Heart right ventricle (tissue), 16 donors: Measurements from ENCODE around the gene SCYGR4. TPM values are rescaled to one million over a fixed set of nuclear protein-coding genes. Genes with fewer than 3 reads are reported as not detected.
"Not testable (repeated sequence)": the region's sequence is repeated elsewhere in the genome, so short reads cannot be mapped to it uniquely, and the experiment has no call there.

Experiments used
- ATAC-seq, 8 donors: fragments of 200-7000 bp; cut with Tn5 transposase; one replicate each; pipeline ENCODE4 v1.9.1; 2020; ENCODE audit warnings: mild to moderate bottlenecking in 8 of 8, moderate library complexity in 8 of 8, moderate number of reproducible peaks in 1 of 8
- DNase-seq, 2 donors: peaks; one replicate each; pipeline ENCODE4 v3.0.0-alpha.2; 2020
- H3K27ac ChIP-seq, 10 donors: fragments of 200-600 bp; sonication (generic) in 2 of 10; one replicate each; pipeline versions ENCODE4 v1.5.0 to v1.8.0; 2020 to 2022; ENCODE audit warnings: mild to moderate bottlenecking in 3 of 10
- H3K27me3 ChIP-seq, 7 donors: fragments of 200-600 bp; one replicate each; pipeline ENCODE4 v1.8.0; 2021 to 2022; ENCODE audit warnings: mild to moderate bottlenecking in 2 of 7
- H3K36me3 ChIP-seq, 9 donors: fragments of 200-600 bp; sonication (generic) in 1 of 9; one replicate each; pipeline versions ENCODE4 v1.5.0 to v1.8.0; 2020 to 2022; ENCODE audit warnings: mild to moderate bottlenecking in 2 of 9
- H3K4me1 ChIP-seq, 9 donors: fragments of 200-600 bp; sonication (generic) in 1 of 9; one replicate each; pipeline versions ENCODE4 v1.5.0 to v1.8.0; 2020 to 2022; ENCODE audit warnings: mild to moderate bottlenecking in 4 of 9
- H3K4me3 ChIP-seq, 10 donors: fragments of 200-600 bp; sonication (generic) in 2 of 10; one replicate each; pipeline versions ENCODE4 v1.5.0 to v1.8.0; 2020 to 2022; ENCODE audit warnings: mild to moderate bottlenecking in 7 of 10, moderate library complexity in 2 of 10
- H3K9me3 ChIP-seq, 11 donors: fragments of 200-600 bp in 10 of 11; sonication (generic) in 2 of 11; one replicate each; pipeline versions ENCODE4 v1.5.0 to v1.8.0; 2013 to 2022; ENCODE audit warnings: mild to moderate bottlenecking in 2 of 11, control low read depth in 1 of 11, moderate library complexity in 1 of 11
- WGBS, 2 donors: extraction: QIAGEN DNeasy Blood & Tissue Kit; methylation state at CpG; one replicate each; pipeline ENCODE4 v1.1.7; 2013; ENCODE audit warnings: inconsistent platforms in 1 of 2; 5-methylcytosine and 5-hydroxymethylcytosine counted together
- intact Hi-C, 10 donors: fragments of 100-400 bp; cut with DNase I; formaldehyde crosslinking; loops; one replicate each; pipeline versions ENCODE4 v1.11.1 to v1.14.2; 2022
- polyA plus RNA-seq, 2 donors: library from polyadenylated mRNA; stranded (reverse); fragments of 200-250 nt; gene quantifications; one replicate each; pipeline ENCODE4 v1.2.3, GENCODE V29; 2013
- total RNA-seq, 10 donors: library from RNA; stranded (reverse); fragmentation: NEBNext Ultra II Directional in 3 of 10; extraction: Animal tissue kit (Norgen Biotek cat#: 25700) in 3 of 10; gene quantifications; one replicate each; pipeline versions ENCODE4 v1.2.1 to v1.2.4, GENCODE V29; 2021 to 2023
- TF ChIP-seq, protein P1 (sequence below), 9 donors: fragments of 200-600 bp; sonication (generic) in 2 of 9; IDR thresholded peaks; one replicate each; pipeline versions ENCODE4 v1.5.0 to v1.8.0; 2021 to 2022; ENCODE audit warnings: antibody characterized with exemption in 9 of 9, mild to moderate bottlenecking in 5 of 9, moderate library complexity in 1 of 9
- donor health status: Arrhythmogenic right ventricular cardiomyopathy.
- donor health status: ischemic (EF 13 %, LVEDD 7.1; RV severe dilation, severe dysfunction).
- donor health status: healthy with polysubstance abuse.
- donor health status: DM: no; HTN: yes; CAD: no.
- donor health status: DM: no; HTN: no; CAD: no.
- donor health status: ischemic (EF 25% LVEDD 6.9; RV normal size, moderate dysfunction).
- donor health status: ischemic (EF 25% LVEDD 5.7; RV mildly dilated, moderate dysfunction).
- donor health status: healthy.
- donor health status: DM: yes; HTN: yes; CAD: no.
- donor health status: Ischemic cardiomyopathy.
- donor health status: ischemic (EF 35%, LVEDD 5.7; RV mildly dilated, moderate dysfunction).
- donor health status: nonischemic (EF 11% LVEDD 7.7; RV severe dilation, severe dysfunction).
- donor health status: DM: yes; HTN: yes; CAD: no.
- donor health status: PGD.
- donor health status: ischemic (EF 29% LVEDD 5.4; RV normal size, mild dysfunction).
- donor health status: nonischemic (EF 23%, LVEDD 6.1; RV moderate dilation, normal function).

SCYGR4 gene
- total and polyA plus RNA-seq, 12 donors: not detected

DNA sequence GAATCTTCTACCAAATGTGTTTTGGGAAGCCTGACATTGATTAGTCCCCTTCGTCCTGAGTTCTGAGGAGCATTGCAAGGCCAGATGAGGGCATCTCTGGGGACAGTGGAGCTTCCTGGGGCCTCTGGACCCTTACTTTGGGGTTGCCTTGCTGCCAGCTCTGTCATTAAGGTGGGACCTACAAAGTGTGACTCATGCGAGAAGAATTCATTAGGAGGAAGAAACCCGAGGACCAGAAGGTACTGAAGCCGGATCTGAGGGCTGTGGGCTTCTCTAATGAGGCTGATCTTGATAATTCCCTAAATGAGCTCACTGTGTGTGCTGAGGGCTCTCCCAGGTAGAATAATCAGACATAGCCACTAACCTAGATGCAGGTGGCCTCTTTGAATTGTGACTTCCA is 19.3 kb upstream of the SCYGR4 start:
- no peaks in the 10 kb centered on the region for H3K36me3 ChIP-seq
- no peaks in the 10 kb centered on the region for H3K9me3 ChIP-seq
- H3K4me3 ChIP-seq: no peak overlapping the region
- intact Hi-C loops: no loop called here
- H3K27ac ChIP-seq: no peak overlapping the region
- no peak for DNase-seq
- WGBS, 2 donors: 55 to 57% methylated on average over 4 of the region's 4 CpGs
- TF ChIP-seq, protein P1, sequence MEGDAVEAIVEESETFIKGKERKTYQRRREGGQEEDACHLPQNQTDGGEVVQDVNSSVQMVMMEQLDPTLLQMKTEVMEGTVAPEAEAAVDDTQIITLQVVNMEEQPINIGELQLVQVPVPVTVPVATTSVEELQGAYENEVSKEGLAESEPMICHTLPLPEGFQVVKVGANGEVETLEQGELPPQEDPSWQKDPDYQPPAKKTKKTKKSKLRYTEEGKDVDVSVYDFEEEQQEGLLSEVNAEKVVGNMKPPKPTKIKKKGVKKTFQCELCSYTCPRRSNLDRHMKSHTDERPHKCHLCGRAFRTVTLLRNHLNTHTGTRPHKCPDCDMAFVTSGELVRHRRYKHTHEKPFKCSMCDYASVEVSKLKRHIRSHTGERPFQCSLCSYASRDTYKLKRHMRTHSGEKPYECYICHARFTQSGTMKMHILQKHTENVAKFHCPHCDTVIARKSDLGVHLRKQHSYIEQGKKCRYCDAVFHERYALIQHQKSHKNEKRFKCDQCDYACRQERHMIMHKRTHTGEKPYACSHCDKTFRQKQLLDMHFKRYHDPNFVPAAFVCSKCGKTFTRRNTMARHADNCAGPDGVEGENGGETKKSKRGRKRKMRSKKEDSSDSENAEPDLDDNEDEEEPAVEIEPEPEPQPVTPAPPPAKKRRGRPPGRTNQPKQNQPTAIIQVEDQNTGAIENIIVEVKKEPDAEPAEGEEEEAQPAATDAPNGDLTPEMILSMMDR (IDR thresholded peaks at IDR 0.05): no peak
- H3K27me3 ChIP-seq: peaks cover 0 to 7% (median 0%) of the 10 kb centered on the region in 7 donors
- no peaks in the 10 kb centered on the region for H3K4me1 ChIP-seq
- ATAC-seq: no peak

DNA sequence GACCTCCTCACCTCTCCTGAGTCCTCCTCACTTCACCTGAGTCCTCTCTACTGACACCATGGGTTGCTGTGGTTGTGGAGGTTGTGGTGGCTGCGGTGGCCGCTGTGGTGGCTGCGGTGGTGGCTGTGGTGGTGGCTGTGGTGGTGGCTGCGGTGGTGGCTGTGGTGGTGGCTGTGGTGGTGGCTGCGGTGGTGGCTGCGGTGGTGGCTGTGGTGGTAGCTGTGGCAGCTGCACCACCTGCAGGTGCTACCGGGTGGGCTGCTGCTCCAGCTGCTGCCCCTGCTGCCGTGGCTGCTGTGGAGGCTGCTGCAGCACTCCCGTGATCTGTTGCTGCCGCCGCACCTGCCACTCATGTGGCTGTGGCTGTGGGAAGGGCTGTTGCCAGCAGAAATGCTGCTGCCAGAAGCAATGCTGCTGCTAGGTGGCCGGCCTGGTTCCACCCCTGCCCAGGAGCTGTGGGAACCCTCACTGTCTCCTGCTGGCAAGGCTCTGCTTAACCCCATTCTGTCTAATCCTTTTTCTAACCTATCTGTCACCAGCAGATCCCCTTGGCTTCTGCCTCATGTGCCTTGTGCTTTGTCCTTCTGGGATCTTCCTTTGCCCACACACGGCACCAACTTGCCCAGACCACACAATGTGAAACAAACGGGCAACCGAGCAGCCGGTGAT is 18.3 kb upstream of the SCYGR4 start, which contains the start of gene SCYGR2:
Gene SCYGR2 (plus strand): TSS at position 59 of the 669 bp plus-strand sequence. CDS start 0 bp downstream, at position 59.
- H3K36me3 ChIP-seq, DNase-seq, H3K4me3 ChIP-seq, ATAC-seq, H3K27me3 ChIP-seq, intact Hi-C loops, H3K27ac ChIP-seq, H3K4me1 ChIP-seq, H3K9me3 ChIP-seq: not testable (repeated sequence)
- 78 to 87% methylated on average over 15 to 16 of the region's 16 CpGs for WGBS, 2 donors

DNA sequence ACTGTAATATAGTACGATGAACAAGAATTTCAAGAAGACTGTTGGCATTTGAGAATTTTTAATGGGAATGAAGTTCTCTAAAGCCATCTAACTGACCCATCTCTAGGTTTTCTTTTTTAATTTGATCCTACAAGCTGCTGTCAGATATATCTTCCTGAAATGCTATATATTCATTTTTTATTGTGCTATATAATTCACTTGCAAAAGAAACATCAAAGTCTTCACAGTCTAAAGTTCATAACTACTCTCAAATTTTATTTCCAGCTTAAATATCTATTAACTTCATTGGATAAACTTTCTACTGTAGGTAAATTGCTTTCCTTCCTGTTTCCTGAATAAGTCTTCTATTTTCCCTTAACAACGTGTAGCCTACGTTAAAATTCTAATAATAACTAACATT is 14.9 kb upstream of the SCYGR4 start:
- H3K36me3 ChIP-seq: no peaks in the 10 kb centered on the region
- H3K4me3 ChIP-seq: no peak overlapping the region
- no peaks in the 10 kb centered on the region for H3K9me3 ChIP-seq
- TF ChIP-seq, protein P1 (IDR thresholded peaks at IDR 0.05): no peak
- peaks cover 0 to 2% (median 0%) of the 10 kb centered on the region in 7 donors for H3K27me3 ChIP-seq
- 68 to 79% methylated on average over 3 of the region's 3 CpGs for WGBS, 2 donors
- H3K4me1 ChIP-seq: no peaks in the 10 kb centered on the region
- intact Hi-C loops: no loop called here
- DNase-seq: no peak
- no peak overlapping the region for H3K27ac ChIP-seq
- ATAC-seq: no peak

DNA sequence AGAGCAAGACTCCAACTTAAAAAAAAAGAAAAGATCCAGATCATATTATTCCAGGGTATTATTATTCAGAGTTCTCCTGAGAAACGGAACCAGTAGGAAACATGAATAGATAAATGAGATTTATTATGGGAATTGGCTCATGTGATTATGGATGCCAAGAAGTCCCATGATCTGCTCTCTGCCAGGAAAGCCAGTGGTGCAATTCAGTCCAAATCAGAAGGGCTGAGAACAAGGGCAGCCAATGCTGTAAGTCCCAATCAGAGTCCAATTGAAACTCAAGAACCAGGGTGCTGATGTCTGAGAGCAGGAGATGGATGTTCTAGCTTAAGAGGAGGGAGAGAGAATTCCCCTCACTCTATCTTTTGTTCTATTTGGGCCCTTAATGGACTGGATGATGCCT is 10.8 kb upstream of the SCYGR4 start:
- Histone ChIP-seq H3K9me3 (no peaks in the 10 kb centered on the region), H3K4me1 (peaks cover 0 to 5% (median 0%) of the 10 kb centered on the region in 9 donors), H3K4me3 (no peak overlapping the region), H3K27ac (no peak overlapping the region), H3K27me3 (peaks cover 0 to 12% (median 0%) of the 10 kb centered on the region in 7 donors), H3K36me3 (no peaks in the 10 kb centered on the region)
- TF ChIP-seq, protein P1 (IDR thresholded peaks at IDR 0.05): no peak
- DNase-seq (no peak), ATAC-seq (peak in 1 of 8 donors; percentile 39)
- WGBS, 2 donors: 64 to 80% methylated on average over 1 of the region's 1 CpG
- intact Hi-C loops: no loop called here

DNA sequence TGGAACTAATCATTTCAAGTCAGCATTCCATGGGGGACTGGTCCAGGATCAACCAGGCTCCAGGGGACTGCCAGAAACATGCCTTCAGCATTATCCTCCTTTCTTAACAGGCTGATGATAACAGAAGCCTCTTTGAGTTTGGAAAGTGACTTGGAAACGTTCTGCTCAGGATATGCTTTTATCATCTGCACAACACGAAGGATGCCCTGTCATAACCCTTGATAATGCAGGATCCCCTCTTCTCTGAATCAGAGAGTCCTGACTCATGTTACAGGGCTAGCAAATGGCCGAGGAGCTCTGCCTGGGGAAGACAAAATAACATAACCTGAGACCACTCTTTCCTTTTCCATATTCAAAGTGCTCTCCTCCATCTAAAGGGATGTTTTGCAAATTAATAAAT is 9.4 kb upstream of the SCYGR4 start:
- ATAC-seq: no peak

More for the DNA sequence above, 9.4 kb upstream of the SCYGR4 start:
- 24 to 31% methylated on average over 3 of the region's 3 CpGs for WGBS, 2 donors
- Histone ChIP-seq H3K36me3 (no peaks in the 10 kb centered on the region), H3K27ac (no peak overlapping the region), H3K9me3 (no peaks in the 10 kb centered on the region), H3K27me3 (peaks cover 0 to 17% (median 0%) of the 10 kb centered on the region in 7 donors), H3K4me3 (no peak overlapping the region), H3K4me1 (peaks cover 0 to 5% (median 0%) of the 10 kb centered on the region in 9 donors)
- intact Hi-C loops: no loop called here
- TF ChIP-seq, protein P1 (IDR thresholded peaks at IDR 0.05): no peak
- no peak for DNase-seq
